ENCODE results near the gene ANAPC16. TPM values are rescaled to one million over a fixed set of nuclear protein-coding genes. Genes with fewer than 3 reads are reported as not detected.
A peak's percentile ranks its signal among the peaks of the same experiment; 100 is the strongest.

Gene ANAPC16
- total and polyA plus RNA-seq, 2 donors (not counting 1 experiment from before 2014, with no cell fraction given) = 104 to 132 TPM

DNA sequence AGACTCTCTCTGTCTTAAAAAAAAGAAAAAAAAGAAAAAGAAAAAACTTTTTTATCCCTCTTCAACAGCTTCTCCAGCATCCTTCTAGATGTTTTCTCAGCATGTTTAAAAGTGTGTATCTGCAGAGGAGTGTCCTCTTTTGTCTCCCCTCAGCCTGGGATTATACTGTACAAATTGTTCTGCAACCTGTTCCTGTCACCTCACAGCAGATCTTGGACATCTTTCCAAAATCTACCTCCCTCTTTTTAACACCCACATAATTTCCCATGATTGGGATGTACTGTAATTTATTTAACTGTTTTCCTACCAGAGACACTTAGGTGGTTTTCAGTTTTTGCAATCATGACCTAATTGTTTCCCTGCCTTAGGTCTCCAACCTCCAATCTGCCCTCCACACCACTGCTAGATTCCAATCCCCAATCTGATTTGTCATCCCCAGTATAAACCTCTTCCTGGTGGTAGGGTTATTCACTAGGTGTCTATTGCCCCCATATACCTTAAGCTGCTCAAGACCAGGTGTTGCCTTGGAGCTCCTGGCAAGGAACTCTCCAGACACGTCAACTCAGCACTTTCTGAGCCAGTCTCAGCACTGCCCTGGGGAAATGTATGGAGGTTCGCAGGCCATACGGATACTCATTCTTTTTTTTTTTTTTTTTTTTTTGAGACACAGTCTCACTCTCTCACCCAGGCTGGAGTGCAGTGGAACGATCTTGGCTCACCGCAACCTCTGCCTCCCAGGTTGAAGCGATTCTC, 40.3 kb downstream of the ANAPC16 start:
- no peaks in the 10 kb centered on the region for H3K27me3 Mint-ChIP-seq
- H3K4me1 ChIP-seq (ENCODE audit: control insufficient read depth in 2 of 2, insufficient read depth in 2 of 2, low read length in 2 of 2) = peaks cover 68 to 79% of the 10 kb centered on the region in 2 donors

More for the DNA sequence above, 40.3 kb downstream of the ANAPC16 start:
- no peak for TF ChIP-seq EZH2 (IDR thresholded peaks at IDR 0.05; ENCODE audit: borderline replicate concordance, insufficient read depth, low read depth, low read length, poor library complexity, severe bottlenecking)
- TF ChIP-seq, protein P1, sequence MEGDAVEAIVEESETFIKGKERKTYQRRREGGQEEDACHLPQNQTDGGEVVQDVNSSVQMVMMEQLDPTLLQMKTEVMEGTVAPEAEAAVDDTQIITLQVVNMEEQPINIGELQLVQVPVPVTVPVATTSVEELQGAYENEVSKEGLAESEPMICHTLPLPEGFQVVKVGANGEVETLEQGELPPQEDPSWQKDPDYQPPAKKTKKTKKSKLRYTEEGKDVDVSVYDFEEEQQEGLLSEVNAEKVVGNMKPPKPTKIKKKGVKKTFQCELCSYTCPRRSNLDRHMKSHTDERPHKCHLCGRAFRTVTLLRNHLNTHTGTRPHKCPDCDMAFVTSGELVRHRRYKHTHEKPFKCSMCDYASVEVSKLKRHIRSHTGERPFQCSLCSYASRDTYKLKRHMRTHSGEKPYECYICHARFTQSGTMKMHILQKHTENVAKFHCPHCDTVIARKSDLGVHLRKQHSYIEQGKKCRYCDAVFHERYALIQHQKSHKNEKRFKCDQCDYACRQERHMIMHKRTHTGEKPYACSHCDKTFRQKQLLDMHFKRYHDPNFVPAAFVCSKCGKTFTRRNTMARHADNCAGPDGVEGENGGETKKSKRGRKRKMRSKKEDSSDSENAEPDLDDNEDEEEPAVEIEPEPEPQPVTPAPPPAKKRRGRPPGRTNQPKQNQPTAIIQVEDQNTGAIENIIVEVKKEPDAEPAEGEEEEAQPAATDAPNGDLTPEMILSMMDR (IDR thresholded peaks at IDR 0.05) = no peak
- ATAC-seq (ENCODE audit: low read depth) = no peak
- Histone ChIP-seq H4K20me1 (ENCODE audit: control insufficient read depth, insufficient read depth, low read length, poor library complexity, severe bottlenecking) (no peaks in the 10 kb centered on the region), H3K9me3 (ENCODE audit: control extremely low read depth in 1 of 3, control insufficient read depth in 2 of 3, insufficient read depth in 1 of 3, low read length in 2 of 3) (no peaks in the 10 kb centered on the region), H3K36me3 (replicated peaks in 1 of 2; ENCODE audit: control extremely low read depth in 1 of 2, control insufficient read depth in 1 of 2, extremely low read depth in 1 of 2, insufficient read depth in 2 of 2, low read length in 1 of 2) (no peaks in the 10 kb centered on the region), H3K4me3 (ENCODE audit: control extremely low read depth in 1 of 5, extremely low read depth in 1 of 5, insufficient read depth in 1 of 5, low read depth in 2 of 5, low read length in 4 of 5) (no peak overlapping the region), H3K27ac (ENCODE audit: low read length in 2 of 2) (peak overlapping the region in 1 of 2 donors; percentile 51), H3K4me2 (replicated peaks; ENCODE audit: low read depth, low read length, poor library complexity, severe bottlenecking) (no peak overlapping the region), H3K79me2 (ENCODE audit: control insufficient read depth, insufficient read depth, low read length) (peaks cover 3% of the 10 kb centered on the region), H3K27me3 (replicated peaks in 1 of 4; ENCODE audit: control extremely low read depth in 1 of 4, control insufficient read depth in 3 of 4, insufficient read depth in 4 of 4, low read length in 3 of 4) (no peaks in the 10 kb centered on the region), H3K9ac (ENCODE audit: low read length) (no peak overlapping the region), H2AFZ (ENCODE audit: insufficient read depth, low read depth, low read length, poor library complexity, severe bottlenecking) (no peak overlapping the region)
- Mint-ChIP-seq H3K27ac (peak overlapping the region; percentile 62), H3K4me3 (peak overlapping the region; percentile 4), H3K4me1 (peaks cover 71% of the 10 kb centered on the region), H3K9me3 (ENCODE audit: insufficient read depth) (no peaks in the 10 kb centered on the region)
- WGBS (ENCODE audit: insufficient coverage) = no CpG with 5 or more reads among the region's 6 CpGs
- CTCF ChIA-PET = interaction anchor here (0.6 to 8.3 kb wide), 4 partner anchors 17 to 972 kb away, joined by 3 to 48 read pairs (median 3); partner anchors contain the start of gene DDIT4
- DNase-seq = no peak
- intact Hi-C loops (cut with micrococcal nuclease) = no loop called here
- POLR2A ChIA-PET = interaction anchor here (0.6 to 1.2 kb wide), 7 partner anchors 10 to 81 kb away, joined by 3 to 8 read pairs (median 3); partner anchors contain the start of gene DDIT4

Measured in B cell (primary cell).